HepG2 (cell line): Measurements from ENCODE around the gene NDOR1. TPM values are rescaled to one million over a fixed set of nuclear protein-coding genes. Genes with fewer than 3 reads are reported as not detected.

Experiments
- ATAC-seq: fragments of 200-7000 bp; cut with Tn5 transposase; 3 replicates; pipeline ENCODE4 v1.9.1; 2020; ENCODE audit warnings: mild to moderate bottlenecking, moderate library complexity
- BruUV-seq: library from RNA; stranded (reverse); fragments of 400-500 nt; replicated peaks from 2 replicates; lab custom pipeline; 2021; lab: Mats Ljungman, UMichigan
- CTCF ChIA-PET: fragments of 300-600 bp; formaldehyde crosslinking; extraction: SDS; loops from one replicate; lab custom pipeline; 2021; ENCODE audit warnings: low total read pairs, inconsistent platforms, low intra/inter-chr PET ratio; lab: Yijun Ruan, JAX
- POLR2A ChIA-PET: fragments of 350-600 bp; sonication (Branson Sonifier 250); formaldehyde crosslinking; loops from one replicate; lab custom pipeline; 2020; ENCODE audit warnings: antibody characterized with exemption, inconsistent platforms; lab: Yijun Ruan, JAX
- DNase-seq: peaks from one replicate; pipeline ENCODE4 v3.0.0-alpha.2; 2015; ENCODE audit warnings: low spot score
- FAIRE-seq: peaks from 3 replicates; lab custom pipeline; 2011; peaks lifted over from hg19 to GRCh38; lab: Jason Lieb, UNC
- H2AFZ ChIP-seq: one replicate; pipeline ENCODE4 v1.6.1; 2011; ENCODE audit warnings: low read length, inconsistent platforms
- H3K27ac ChIP-seq: fragments of 300-600 bp; 3 replicates; pipeline ENCODE4 v1.8.0; 2011; ENCODE audit warnings: mixed run types, mild to moderate bottlenecking, mixed read lengths, low read length, inconsistent platforms; ENCODE audit not compliant: insufficient read depth; ENCODE audit errors: extremely low read length
- H3K27me3 ChIP-seq, 2 experiments: fragments of 200-600 bp in 1 of 2; 2 replicates in 1 of 2; 3 replicates in 1 of 2; pipeline versions ENCODE4 v1.6.0 to v1.8.0; 2011; ENCODE audit warnings: low read length in 2 of 2, mild to moderate bottlenecking in 2 of 2, moderate library complexity in 2 of 2, inconsistent platforms in 1 of 2; ENCODE audit not compliant: insufficient read depth in 2 of 2, control insufficient read depth in 1 of 2
- H3K36me3 ChIP-seq, 2 experiments: fragments of 200-600 bp in 1 of 2; replicated peaks in 1 of 2; 2 replicates in 1 of 2; 3 replicates in 1 of 2; pipeline versions ENCODE4 v1.5.1 to v1.8.0; 2011; ENCODE audit warnings: low read length in 2 of 2, inconsistent platforms in 1 of 2; ENCODE audit not compliant: insufficient read depth in 2 of 2, control insufficient read depth in 1 of 2
- H3K4me1 ChIP-seq: 2 replicates; pipeline ENCODE4 v1.5.1; 2012; ENCODE audit warnings: low read length, inconsistent platforms; ENCODE audit not compliant: insufficient read depth
- H3K4me2 ChIP-seq: 2 replicates; pipeline ENCODE4 v1.6.0; 2011; ENCODE audit warnings: low read depth, low read length, inconsistent platforms
- H3K4me3 ChIP-seq, 3 experiments: fragments of 200-600 bp in 1 of 3; sonication (generic), shearing (Covaris generic) in 1 of 3; replicated peaks in 1 of 3; 2 replicates each; pipeline ENCODE4 v1.5.1; 2011 to 2016; ENCODE audit warnings: low read length in 3 of 3, inconsistent platforms in 2 of 3, low read depth in 2 of 3, mild to moderate bottlenecking in 2 of 3, control low read depth in 1 of 3, mixed read lengths in 1 of 3; ENCODE audit not compliant: insufficient read depth in 1 of 3
- H3K79me2 ChIP-seq: one replicate; pipeline ENCODE4 v1.6.1; 2011; ENCODE audit warnings: low read length, inconsistent platforms; ENCODE audit not compliant: insufficient read depth
- H3K9ac ChIP-seq: 2 replicates; pipeline ENCODE4 v1.6.0; 2011; ENCODE audit warnings: mild to moderate bottlenecking, low read depth, low read length, inconsistent platforms; ENCODE audit not compliant: insufficient read depth
- H3K9me3 ChIP-seq: 2 replicates; pipeline ENCODE4 v1.5.1; 2012; ENCODE audit warnings: mild to moderate bottlenecking, low read length
- H4K20me1 ChIP-seq: 2 replicates; pipeline ENCODE4 v1.6.0; 2011; ENCODE audit warnings: inconsistent platforms, mild to moderate bottlenecking, low read length, moderate library complexity; ENCODE audit not compliant: insufficient read depth
- FOXM1 ChIP-seq: sonication (generic); formaldehyde crosslinking; IDR thresholded peaks from 2 replicates; pipeline ENCODE4 v1.5.0; 2020; ENCODE audit warnings: missing genetic modification reagents
- MED8 ChIP-seq: sonication (generic); formaldehyde crosslinking; IDR thresholded peaks from 2 replicates; pipeline ENCODE4 v1.8.1; 2023; ENCODE audit warnings: mild to moderate bottlenecking, missing genetic modification reagents; ENCODE audit not compliant: insufficient replicate concordance
- RARA ChIP-seq: IDR thresholded peaks from 2 replicates; pipeline ENCODE4 v1.6.1; 2016; ENCODE audit warnings: missing genetic modification reagents, missing compliant biosample characterization
- RBFOX2 ChIP-seq: fragments of 200-400 bp; formaldehyde crosslinking; IDR thresholded peaks from 2 replicates; pipeline ENCODE4 v1.6.1; 2017; ENCODE audit warnings: low read depth, mild to moderate bottlenecking, low read length
- SNAI1 ChIP-seq: sonication (generic); formaldehyde crosslinking; IDR thresholded peaks from 2 replicates; pipeline ENCODE4 v1.5.0; 2020; ENCODE audit warnings: mild to moderate bottlenecking, missing genetic modification reagents, borderline replicate concordance
- WGBS: methylation state at CpG from one replicate; pipeline ENCODE4 v1.1.6; 2017; ENCODE audit warnings: low lambda C conversion rate; 5-methylcytosine and 5-hydroxymethylcytosine counted together
- in situ Hi-C: cut with HindIII; loops from 2 replicates; pipeline ENCODE4 v1.10.0; 2017; ENCODE audit warnings: low pct_unique_long_range_greater_than_20kb; ENCODE audit not compliant: extremely low pct_ligation_motif_present
- intact Hi-C: fragments of 100-400 bp; cut with micrococcal nuclease; formaldehyde crosslinking; loops from one replicate; pipeline ENCODE4 v1.10.0; 2022; ENCODE audit not compliant: unreplicated experiment
- polyA plus RNA-seq, 8 experiments: library from polyadenylated mRNA; depleted of rRNA in 3 of 8; stranded (reverse) in 7 of 8; unstranded in 1 of 8; fragments of >200 nt; fragmentation: Illumina TruSeq in 4 of 8; extraction: Trizol in 4 of 8; gene quantifications; 2 replicates each; pipeline versions ENCODE4 v1.2.1 to v1.2.3, GENCODE V29; 2011 to 2016; ENCODE audit warnings: low read depth in 4 of 8, missing spikeins in 1 of 8, mixed read lengths in 1 of 8; ENCODE audit not compliant: insufficient read depth in 1 of 8
- total RNA-seq, 5 experiments: library from RNA; depleted of rRNA; stranded (reverse); fragments of >200 nt; fragmentation: Illumina TruSeq; extraction: Trizol; gene quantifications; 2 replicates each; pipeline ENCODE4 v1.2.3, GENCODE V29; 2016; ENCODE audit warnings: low read depth in 1 of 5
- TF ChIP-seq, protein P1 (sequence below): sonication (generic); formaldehyde crosslinking; IDR thresholded peaks from 2 replicates; pipeline ENCODE4 v1.4.0; 2020; ENCODE audit warnings: mild to moderate bottlenecking, missing genetic modification reagents
- TF ChIP-seq, protein P2 (sequence below): sonication (generic); formaldehyde crosslinking; IDR thresholded peaks from 2 replicates; pipeline ENCODE4 v1.9.0; 2021; ENCODE audit warnings: missing genetic modification reagents, mild to moderate bottlenecking, borderline replicate concordance
- TF ChIP-seq, protein P3 (sequence below): sonication (generic); formaldehyde crosslinking; IDR thresholded peaks from 2 replicates; pipeline ENCODE4 v1.8.1; 2023; ENCODE audit warnings: mild to moderate bottlenecking, inconsistent platforms, moderate library complexity, missing genetic modification reagents, borderline replicate concordance
- TF ChIP-seq, protein P4 (sequence below): sonication (generic); formaldehyde crosslinking; IDR thresholded peaks from one replicate; pipeline ENCODE4 v1.5.1; 2020; ENCODE audit warnings: mild to moderate bottlenecking, missing genetic modification reagents; ENCODE audit errors: not compliant biosample characterization

The NDOR1 gene
- total and polyA plus RNA-seq, 2 of the 13 experiments (the other 11 are each of a cell fraction or from before 2014, with no cell fraction given), result 3.6 to 8.7 TPM

DNA sequence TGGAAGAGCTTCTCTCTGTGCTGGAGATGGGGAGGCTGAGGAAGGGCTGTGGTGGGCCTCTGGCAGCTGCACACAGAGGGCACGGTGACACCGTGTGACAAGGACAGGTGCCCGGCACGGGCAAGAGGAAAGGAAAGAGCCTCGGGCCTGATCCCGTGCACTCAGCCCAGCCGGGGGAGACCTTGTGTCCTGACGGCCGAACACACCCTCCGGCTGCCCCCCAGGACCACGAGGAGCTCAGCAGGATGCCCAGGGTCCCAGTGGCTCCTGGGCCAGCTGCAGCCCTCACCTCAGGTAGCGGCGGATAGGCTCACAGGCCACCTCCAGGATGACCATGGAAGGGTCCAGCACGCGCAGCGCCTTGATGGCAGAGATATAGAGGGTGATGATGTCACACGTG is 22.7 kb upstream of the NDOR1 start:
- no peak for FAIRE-seq
- H3K27me3 ChIP-seq, result no peaks in the 10 kb centered on the region
- peaks cover 25 to 35% of the 10 kb centered on the region in 2 experiments; a peak in 4 of 5 replicates for H3K36me3 ChIP-seq
- H3K4me2 ChIP-seq, result no peak overlapping the region
- no peak for DNase-seq
- no peak overlapping the region for H3K27ac ChIP-seq
- no peaks in the 10 kb centered on the region for H4K20me1 ChIP-seq
- WGBS, result 84% methylated on average over 8 of the region's 17 CpGs
- H3K79me2 ChIP-seq, result peaks cover 16% of the 10 kb centered on the region
- H2AFZ ChIP-seq, result no peak overlapping the region
- H3K9ac ChIP-seq, result no peak overlapping the region
- no TSS peak for BruUV-seq
- no peak for TF ChIP-seq RARA
- TF ChIP-seq RBFOX2, result 0 out of 2 replicates have a peak, but pooled peaks have one; percentile 26
- no peak for TF ChIP-seq MED8 (CRISPR knock-in tag)
- TF ChIP-seq, protein P1, sequence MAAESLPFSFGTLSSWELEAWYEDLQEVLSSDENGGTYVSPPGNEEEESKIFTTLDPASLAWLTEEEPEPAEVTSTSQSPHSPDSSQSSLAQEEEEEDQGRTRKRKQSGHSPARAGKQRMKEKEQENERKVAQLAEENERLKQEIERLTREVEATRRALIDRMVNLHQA, result no peak
- TF ChIP-seq, protein P2, sequence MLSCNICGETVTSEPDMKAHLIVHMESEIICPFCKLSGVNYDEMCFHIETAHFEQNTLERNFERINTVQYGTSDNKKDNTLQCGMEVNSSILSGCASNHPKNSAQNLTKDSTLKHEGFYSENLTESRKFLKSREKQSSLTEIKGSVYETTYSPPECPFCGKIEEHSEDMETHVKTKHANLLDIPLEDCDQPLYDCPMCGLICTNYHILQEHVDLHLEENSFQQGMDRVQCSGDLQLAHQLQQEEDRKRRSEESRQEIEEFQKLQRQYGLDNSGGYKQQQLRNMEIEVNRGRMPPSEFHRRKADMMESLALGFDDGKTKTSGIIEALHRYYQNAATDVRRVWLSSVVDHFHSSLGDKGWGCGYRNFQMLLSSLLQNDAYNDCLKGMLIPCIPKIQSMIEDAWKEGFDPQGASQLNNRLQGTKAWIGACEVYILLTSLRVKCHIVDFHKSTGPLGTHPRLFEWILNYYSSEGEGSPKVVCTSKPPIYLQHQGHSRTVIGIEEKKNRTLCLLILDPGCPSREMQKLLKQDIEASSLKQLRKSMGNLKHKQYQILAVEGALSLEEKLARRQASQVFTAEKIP (CRISPR knock-in tag), result no peak
- TF ChIP-seq, protein P3, sequence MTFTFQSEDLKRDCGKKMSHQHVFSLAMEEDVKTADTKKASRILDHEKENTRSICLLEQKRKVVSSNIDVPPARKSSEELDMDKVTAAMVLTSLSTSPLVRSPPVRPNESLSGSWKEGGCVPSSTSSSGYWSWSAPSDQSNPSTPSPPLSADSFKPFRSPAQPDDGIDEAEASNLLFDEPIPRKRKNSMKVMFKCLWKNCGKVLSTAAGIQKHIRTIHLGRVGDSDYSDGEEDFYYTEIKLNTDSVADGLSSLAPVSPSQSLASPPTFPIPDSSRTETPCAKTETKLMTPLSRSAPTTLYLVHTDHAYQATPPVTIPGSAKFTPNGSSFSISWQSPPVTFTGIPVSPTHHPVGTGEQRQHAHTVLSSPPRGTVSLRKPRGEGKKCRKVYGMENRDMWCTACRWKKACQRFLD, result no peak
- no peak for TF ChIP-seq FOXM1 (CRISPR knock-in tag)
- TF ChIP-seq, protein P4, sequence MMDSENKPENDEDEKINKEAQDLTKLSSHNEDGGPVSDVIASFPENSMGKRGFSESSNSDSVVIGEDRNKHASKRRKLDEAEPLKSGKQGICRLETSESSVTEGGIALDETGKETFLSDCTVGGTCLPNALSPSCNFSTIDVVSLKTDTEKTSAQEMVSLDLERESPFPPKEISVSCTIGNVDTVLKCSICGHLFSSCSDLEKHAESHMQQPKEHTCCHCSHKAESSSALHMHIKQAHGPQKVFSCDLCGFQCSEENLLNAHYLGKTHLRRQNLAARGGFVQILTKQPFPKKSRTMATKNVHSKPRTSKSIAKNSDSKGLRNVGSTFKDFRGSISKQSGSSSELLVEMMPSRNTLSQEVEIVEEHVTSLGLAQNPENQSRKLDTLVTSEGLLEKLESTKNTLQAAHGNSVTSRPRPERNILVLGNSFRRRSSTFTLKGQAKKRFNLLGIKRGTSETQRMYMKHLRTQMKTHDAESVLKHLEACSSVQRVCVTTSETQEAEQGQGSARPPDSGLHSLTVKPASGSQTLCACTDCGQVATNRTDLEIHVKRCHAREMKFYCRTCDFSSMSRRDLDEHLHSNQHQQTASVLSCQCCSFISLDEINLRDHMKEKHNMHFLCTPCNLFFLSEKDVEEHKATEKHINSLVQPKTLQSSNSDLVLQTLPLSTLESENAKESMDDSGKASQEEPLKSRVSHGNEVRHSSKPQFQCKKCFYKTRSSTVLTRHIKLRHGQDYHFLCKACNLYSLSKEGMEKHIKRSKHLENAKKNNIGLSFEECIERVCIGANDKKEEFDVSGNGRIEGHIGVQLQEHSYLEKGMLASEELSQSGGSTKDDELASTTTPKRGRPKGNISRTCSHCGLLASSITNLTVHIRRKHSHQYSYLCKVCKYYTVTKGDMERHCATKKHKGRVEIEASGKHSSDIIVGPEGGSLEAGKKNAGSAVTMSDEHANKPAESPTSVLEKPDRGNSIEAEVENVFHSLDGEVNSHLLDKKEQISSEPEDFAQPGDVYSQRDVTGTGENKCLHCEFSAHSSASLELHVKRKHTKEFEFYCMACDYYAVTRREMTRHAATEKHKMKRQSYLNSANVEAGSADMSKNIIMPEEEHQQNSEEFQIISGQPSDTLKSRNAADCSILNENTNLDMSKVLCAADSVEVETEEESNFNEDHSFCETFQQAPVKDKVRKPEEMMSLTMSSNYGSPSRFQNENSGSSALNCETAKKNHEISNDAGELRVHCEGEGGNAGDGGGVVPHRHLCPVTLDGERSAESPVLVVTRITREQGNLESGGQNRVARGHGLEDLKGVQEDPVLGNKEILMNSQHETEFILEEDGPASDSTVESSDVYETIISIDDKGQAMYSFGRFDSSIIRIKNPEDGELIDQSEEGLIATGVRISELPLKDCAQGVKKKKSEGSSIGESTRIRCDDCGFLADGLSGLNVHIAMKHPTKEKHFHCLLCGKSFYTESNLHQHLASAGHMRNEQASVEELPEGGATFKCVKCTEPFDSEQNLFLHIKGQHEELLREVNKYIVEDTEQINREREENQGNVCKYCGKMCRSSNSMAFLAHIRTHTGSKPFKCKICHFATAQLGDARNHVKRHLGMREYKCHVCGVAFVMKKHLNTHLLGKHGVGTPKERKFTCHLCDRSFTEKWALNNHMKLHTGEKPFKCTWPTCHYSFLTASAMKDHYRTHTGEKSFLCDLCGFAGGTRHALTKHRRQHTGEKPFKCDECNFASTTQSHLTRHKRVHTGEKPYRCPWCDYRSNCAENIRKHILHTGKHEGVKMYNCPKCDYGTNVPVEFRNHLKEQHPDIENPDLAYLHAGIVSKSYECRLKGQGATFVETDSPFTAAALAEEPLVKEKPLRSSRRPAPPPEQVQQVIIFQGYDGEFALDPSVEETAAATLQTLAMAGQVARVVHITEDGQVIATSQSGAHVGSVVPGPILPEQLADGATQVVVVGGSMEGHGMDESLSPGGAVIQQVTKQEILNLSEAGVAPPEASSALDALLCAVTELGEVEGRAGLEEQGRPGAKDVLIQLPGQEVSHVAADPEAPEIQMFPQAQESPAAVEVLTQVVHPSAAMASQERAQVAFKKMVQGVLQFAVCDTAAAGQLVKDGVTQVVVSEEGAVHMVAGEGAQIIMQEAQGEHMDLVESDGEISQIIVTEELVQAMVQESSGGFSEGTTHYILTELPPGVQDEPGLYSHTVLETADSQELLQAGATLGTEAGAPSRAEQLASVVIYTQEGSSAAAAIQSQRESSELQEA (CRISPR knock-in tag), result no peak
- no peak for TF ChIP-seq SNAI1 (CRISPR knock-in tag)
- intact Hi-C loops, result no loop called here
- in situ Hi-C loops, result no loop called here
- CTCF ChIA-PET, result no interaction called here
- POLR2A ChIA-PET, result no interaction called here
- ATAC-seq, result no peak
- H3K9me3 ChIP-seq, result no peaks in the 10 kb centered on the region
- peaks cover 15% of the 10 kb centered on the region for H3K4me1 ChIP-seq
- H3K4me3 ChIP-seq, result no peak overlapping the region
